Mucosa of stomach (tissue), 1 donor: ENCODE measurements around the gene P2RY8.

ENCODE experiments used
- H3K27me3 ChIP-seq: one replicate; pipeline ENCODE4 v1.7.0; 2013; ENCODE audit warnings: mild to moderate bottlenecking, low read length; ENCODE audit not compliant: control insufficient read depth, insufficient read depth
- H3K36me3 ChIP-seq: one replicate; pipeline ENCODE4 v1.7.0; 2013; ENCODE audit warnings: low read length; ENCODE audit not compliant: control insufficient read depth, insufficient read depth
- H3K4me1 ChIP-seq: one replicate; pipeline ENCODE4 v1.7.0; 2013; ENCODE audit warnings: mild to moderate bottlenecking, low read length; ENCODE audit not compliant: control insufficient read depth, insufficient read depth
- H3K4me3 ChIP-seq: one replicate; pipeline ENCODE4 v1.7.0; 2013; ENCODE audit warnings: low read length
- H3K9ac ChIP-seq: one replicate; pipeline ENCODE4 v1.7.0; 2013; ENCODE audit warnings: mild to moderate bottlenecking, low read length, moderate library complexity
- H3K9me3 ChIP-seq: one replicate; pipeline ENCODE4 v1.7.0; 2013; ENCODE audit warnings: mild to moderate bottlenecking, low read length, moderate library complexity; ENCODE audit not compliant: control insufficient read depth
- donor health status: Pancreatic carcinoma.

Gene P2RY8

DNA sequence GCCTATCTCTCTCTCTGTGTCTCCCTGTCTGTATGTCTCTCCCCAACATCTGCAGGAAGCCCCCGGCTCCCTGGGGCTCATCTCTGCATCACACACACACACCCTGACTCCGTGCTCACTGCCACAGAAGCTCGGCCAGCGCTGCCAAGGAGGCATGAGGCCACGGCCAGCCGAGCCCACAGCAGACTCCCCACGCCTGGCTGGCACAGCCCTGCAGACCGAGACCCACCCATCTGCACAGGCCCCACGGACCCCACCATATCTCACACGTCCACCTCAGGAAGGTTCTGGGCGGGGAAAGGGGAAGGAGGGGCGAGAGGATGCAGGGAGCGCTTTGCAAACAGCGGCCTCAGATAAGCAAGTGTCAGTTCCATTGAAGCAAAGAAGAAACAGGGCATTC, 116.6 kb downstream of the P2RY8 start:
- Histone ChIP-seq H3K36me3 (peaks cover 8% of the 10 kb centered on the region), H3K4me1 (no peaks in the 10 kb centered on the region), H3K4me3 (no peak overlapping the region), H3K9me3 (no peaks in the 10 kb centered on the region), H3K27me3 (no peaks in the 10 kb centered on the region), H3K9ac (no peak overlapping the region)

GRCh38 chrX:1419545-1420355, 117.2 kb downstream of the P2RY8 start:
- Histone ChIP-seq H3K9me3 (no peaks in the 10 kb centered on the region), H3K4me3 (no peak overlapping the region), H3K36me3 (peaks cover 6% of the 10 kb centered on the region), H3K4me1 (no peaks in the 10 kb centered on the region), H3K9ac (no peak overlapping the region), H3K27me3 (no peaks in the 10 kb centered on the region)

GRCh38 chrX:1418901-1419544, 118.0 kb downstream of the P2RY8 start:
- no peak overlapping the region for H3K9ac ChIP-seq
- H3K9me3 ChIP-seq: no peaks in the 10 kb centered on the region
- H3K27me3 ChIP-seq: no peaks in the 10 kb centered on the region
- H3K4me1 ChIP-seq: no peaks in the 10 kb centered on the region
- peaks cover 6% of the 10 kb centered on the region for H3K36me3 ChIP-seq
- no peak overlapping the region for H3K4me3 ChIP-seq

- Histone ChIP-seq H3K4me1 (no peaks in the 10 kb centered on the region), H3K4me3 (no peak overlapping the region), H3K27me3 (no peaks in the 10 kb centered on the region), H3K9me3 (no peaks in the 10 kb centered on the region), H3K36me3 (peaks cover 6% of the 10 kb centered on the region), H3K9ac (no peak overlapping the region)
Measured at GRCh38 chrX:1417921-1418771, 118.8 kb downstream of the P2RY8 start.

- Histone ChIP-seq H3K4me1 (no peaks in the 10 kb centered on the region), H3K9me3 (no peaks in the 10 kb centered on the region), H3K36me3 (peaks cover 6% of the 10 kb centered on the region)
Measured at GRCh38 chrX:1416965-1417760, 119.8 kb downstream of the P2RY8 start.

DNA sequence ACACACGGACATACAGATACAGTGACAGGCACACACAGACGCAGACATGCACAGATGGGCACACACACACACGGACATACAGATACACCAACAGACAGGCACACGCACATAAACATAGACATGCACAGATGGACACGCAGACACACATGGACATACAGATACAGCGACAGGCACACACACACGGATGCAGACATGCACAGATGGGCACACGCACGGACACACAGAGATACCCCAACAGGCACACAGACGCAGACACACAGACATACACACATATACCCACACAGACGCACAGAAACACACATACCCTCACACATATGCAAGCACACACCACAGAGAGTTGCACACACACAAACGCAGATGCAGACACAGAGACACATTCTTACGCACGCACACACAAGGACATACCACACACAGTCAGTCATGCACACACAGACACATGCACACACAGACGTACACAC, 120.6 kb downstream of the P2RY8 start:
- peaks cover 6% of the 10 kb centered on the region for H3K36me3 ChIP-seq
- no peaks in the 10 kb centered on the region for H3K27me3 ChIP-seq

More at GRCh38 chrX:1416965-1417760, 119.8 kb downstream of the P2RY8 start:
- no peaks in the 10 kb centered on the region for H3K27me3 ChIP-seq
- H3K4me3 ChIP-seq: no peak overlapping the region
- no peak overlapping the region for H3K9ac ChIP-seq

More for the DNA sequence above, 120.6 kb downstream of the P2RY8 start:
- H3K9ac ChIP-seq: no peak overlapping the region
- no peaks in the 10 kb centered on the region for H3K4me1 ChIP-seq
- no peaks in the 10 kb centered on the region for H3K9me3 ChIP-seq
- H3K4me3 ChIP-seq: no peak overlapping the region
